Right lung (tissue), 10 donors: ENCODE measurements around the gene STIM1. TPM values are rescaled to one million over a fixed set of nuclear protein-coding genes. Genes with fewer than 3 reads are reported as not detected.
"Not testable (repeated sequence)": the region's sequence is repeated elsewhere in the genome, so short reads cannot be mapped to it uniquely, and the experiment has no call there.

ENCODE experiments used
- DNase-seq, 2 donors: peaks; one replicate each; pipeline ENCODE4 v3.0.0-alpha.2; 2013
- long read RNA-seq, 8 donors: transcript quantifications; one replicate each; lab custom pipeline, GENCODE V29; 2026
- polyA plus RNA-seq, 5 donors: library from polyadenylated mRNA; unstranded; fragments of 120-200 nt; gene quantifications; one replicate each; pipeline versions ENCODE4 v1.2.1 to v1.2.3, GENCODE V29; 2013; ENCODE audit warnings: inconsistent platforms in 1 of 5, low replicate concordance in 1 of 5; ENCODE audit not compliant: insufficient read length in 5 of 5, insufficient read depth in 1 of 5

Gene STIM1
- polyA plus RNA-seq: 10 to 100 TPM; 38.6 to 51.9 (median 41.6) TPM
- long read RNA-seq, donor 1, full-length matches to known transcripts: 5 of 5 reads
- long read RNA-seq, donor 1, partial matches to known transcripts: 0 of 5 reads
- long read RNA-seq, donor 1, other reads (novel, unspliced or antisense): 0 of 5 reads
- long read RNA-seq, donor 2, full-length matches to known transcripts: 4 of 4 reads
- long read RNA-seq, donor 2, partial matches to known transcripts: 0 of 4 reads
- long read RNA-seq, donor 2, other reads (novel, unspliced or antisense): 0 of 4 reads
- long read RNA-seq, donor 3, full-length matches to known transcripts: 6 of 6 reads
- long read RNA-seq, donor 3, partial matches to known transcripts: 0 of 6 reads
- long read RNA-seq, donor 3, other reads (novel, unspliced or antisense): 0 of 6 reads
- long read RNA-seq, donor 4, full-length matches to known transcripts: 4 of 4 reads
- long read RNA-seq, donor 4, partial matches to known transcripts: 0 of 4 reads
- long read RNA-seq, donor 4, other reads (novel, unspliced or antisense): 0 of 4 reads
- long read RNA-seq, donor 5, partial matches to known transcripts: 0 of 4 reads
- long read RNA-seq, donor 5, other reads (novel, unspliced or antisense): 0 of 4 reads
- long read RNA-seq, donor 6, full-length matches to known transcripts: 9 of 9 reads
- long read RNA-seq, donor 6, partial matches to known transcripts: 0 of 9 reads
- long read RNA-seq, donor 6, other reads (novel, unspliced or antisense): 0 of 9 reads
- long read RNA-seq, donor 7, full-length matches to known transcripts: 4 of 4 reads
- long read RNA-seq, donor 7, partial matches to known transcripts: 0 of 4 reads
- long read RNA-seq, donor 7, other reads (novel, unspliced or antisense): 0 of 4 reads
- long read RNA-seq, donor 8, full-length matches to known transcripts: 4 of 4 reads
- long read RNA-seq, donor 8, partial matches to known transcripts: 0 of 4 reads
- long read RNA-seq, donor 8, other reads (novel, unspliced or antisense): 0 of 4 reads

DNA sequence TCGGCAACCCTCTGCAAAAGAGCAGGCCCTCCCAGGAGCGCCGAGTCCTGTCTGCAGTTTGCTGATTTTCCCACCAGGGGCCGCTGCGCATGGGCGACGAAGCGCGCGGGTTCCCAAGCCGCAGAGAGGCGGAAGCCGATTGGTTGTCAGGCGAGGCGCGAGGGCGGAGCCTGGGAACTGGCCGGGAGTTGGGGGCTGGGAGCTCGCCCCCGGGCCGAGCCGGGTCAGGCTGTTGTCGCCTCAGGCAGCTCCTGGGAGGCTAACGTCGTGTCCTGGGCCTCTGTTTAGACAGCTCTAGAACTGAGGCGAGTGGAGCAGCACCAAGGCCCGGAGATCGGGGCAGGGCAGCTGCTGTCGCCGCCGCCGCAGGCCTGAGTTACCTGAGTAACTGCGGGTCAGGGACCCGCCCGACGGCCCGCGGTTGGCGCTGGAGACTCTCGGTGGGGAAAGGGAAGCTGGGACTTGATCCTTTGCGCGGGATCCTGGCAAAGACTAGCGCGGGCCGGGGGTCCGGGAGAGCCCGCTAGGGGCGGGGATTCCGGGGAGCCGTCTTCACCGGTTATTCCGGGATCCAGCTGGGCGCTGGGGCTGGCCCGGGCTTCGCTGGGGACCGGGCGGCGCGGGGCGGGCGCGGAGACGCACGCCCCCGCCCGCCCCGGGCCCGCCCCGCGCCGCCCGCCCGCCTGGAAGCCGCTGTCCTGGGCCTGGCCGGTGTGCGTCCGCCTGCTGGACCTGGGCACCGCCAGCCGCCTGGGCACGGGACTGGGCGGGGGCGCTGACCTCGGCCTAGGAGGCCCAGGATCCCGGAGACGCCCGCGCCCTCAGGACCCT is at the start of gene STIM1:
Gene STIM1, plus strand, starts transcription at position 688 of the 831 bp plus-strand sequence. CDS start 607 bp downstream, outside the sequence.
- DNase-seq: peak; percentile 93 to 94

DNA sequence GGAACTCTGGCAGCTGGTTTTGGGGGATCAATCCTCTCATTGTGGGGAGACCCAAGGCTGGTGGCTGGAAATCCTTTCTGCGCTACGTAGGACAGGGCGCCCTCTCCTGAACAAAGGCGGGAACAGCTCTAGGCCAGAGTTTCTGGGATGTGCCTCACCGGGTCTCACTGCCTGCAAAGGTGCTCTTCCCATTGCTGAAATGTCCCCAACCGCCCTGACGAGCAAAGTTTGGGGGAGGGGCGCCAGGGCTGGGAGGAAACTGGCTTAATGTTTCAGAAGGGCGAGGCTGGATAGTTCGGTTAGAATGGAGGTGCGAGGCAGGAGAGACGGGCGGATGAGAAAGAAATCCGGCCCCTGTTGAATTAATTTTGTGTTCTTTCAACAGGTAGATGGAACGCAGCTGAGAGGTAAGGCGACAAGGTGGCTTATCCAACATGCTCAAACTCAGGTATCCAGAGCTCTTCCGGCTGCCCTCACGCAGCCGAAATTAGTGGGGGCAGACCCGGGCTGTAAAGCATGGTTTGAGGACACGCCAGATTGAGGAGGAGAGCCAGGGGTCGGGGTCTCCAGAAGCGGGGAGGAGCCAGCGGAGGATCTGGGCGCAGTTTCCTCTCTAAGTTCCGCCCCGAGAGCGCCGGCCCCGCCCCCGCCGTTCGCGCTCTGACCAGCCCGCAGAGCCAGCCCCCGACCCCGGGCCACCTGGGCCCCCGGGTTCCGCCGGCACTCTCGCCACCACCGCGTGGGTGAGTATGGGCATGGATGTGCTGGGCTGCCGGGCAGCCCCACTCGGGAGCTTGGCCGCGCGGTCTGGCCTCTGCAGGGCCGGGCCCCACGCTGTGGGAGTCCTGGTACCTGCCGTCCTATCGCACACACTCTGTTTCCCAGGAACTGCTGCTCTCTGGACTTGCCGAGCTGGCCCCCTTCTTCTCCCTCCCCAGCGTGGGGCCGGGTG is 47.3 kb upstream of the STIM1 start, which contains the start of gene PGAP2:
Gene PGAP2, plus strand, starts transcription at position 652 of the 952 bp plus-strand sequence. CDS start 2,700 bp downstream, outside the sequence.
- peak; percentile 54 to 55 for DNase-seq

DNA sequence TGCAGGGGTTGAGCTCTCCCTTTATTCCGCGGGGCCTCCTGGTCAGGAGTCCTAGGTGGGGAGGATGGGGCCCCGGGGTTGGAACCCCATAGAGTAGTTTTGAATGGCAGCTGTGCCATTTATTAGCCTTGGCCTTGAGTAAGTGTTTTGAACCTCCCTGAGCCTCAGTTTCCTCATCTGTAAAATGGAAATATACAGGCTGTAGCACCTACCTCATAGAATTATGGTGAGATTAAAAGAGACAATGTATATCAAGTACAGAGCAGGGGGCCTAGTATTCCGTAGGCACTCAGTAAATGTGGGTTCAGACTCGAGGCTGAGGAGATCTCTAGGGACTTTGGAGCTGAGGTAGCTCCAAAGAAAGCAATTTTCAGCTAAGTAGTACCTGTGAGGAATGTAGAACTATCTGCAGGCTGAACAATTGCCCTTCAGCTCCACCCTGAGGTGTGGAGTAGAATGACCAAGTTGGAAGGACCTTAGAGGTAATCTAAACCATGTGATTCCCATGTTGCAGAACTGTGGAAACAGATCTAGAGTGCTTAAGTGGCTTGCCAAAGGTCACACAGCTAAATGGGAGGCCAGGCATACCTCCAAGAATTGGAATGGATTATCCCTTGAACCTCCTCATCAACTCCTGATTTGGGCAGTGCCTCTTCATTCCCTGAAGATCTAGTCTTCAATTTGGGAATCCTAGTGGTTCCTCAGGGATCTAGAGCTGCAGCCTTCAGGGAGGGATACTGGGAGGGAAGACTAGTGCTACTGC is 46.4 kb upstream of the STIM1 start:
- DNase-seq: peak in 1 of 2 donors; percentile 17

DNA sequence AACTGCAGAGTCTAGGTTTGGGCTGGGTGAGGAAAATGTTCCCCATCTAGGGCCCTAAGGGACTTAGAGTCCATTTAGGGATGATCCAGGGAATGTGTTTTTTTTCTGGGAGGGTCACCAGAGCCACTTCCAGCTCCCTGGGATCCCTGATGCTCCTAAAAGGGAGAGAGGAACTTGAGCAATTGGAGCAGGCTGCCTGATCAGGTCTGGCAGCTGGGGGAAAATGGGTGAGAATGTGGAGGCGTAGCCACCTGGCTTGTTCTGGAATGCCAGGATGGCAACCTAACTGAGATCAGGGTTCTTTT is 45.9 kb upstream of the STIM1 start:
- DNase-seq: no peak

DNA sequence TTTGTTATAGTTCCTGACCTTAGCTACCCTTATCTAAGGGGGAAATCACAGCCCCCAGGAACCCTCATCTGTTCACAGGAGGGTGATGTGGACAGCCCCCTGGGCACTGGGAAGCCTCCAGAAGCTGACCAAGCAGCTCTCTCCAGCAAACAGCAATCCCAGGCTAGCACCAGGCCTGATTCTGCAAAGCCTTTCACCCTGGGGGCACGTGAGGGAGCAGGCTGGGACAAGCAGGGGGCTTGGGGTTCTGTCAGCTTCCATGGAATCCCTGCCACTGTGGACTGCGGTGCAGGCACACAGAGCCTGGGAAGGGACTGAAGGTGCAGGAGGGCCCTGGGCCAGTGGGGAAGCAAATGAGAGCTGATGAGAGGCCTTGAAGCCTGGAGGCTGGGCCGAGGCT is 45.0 kb upstream of the STIM1 start:
- no peak for DNase-seq

DNA sequence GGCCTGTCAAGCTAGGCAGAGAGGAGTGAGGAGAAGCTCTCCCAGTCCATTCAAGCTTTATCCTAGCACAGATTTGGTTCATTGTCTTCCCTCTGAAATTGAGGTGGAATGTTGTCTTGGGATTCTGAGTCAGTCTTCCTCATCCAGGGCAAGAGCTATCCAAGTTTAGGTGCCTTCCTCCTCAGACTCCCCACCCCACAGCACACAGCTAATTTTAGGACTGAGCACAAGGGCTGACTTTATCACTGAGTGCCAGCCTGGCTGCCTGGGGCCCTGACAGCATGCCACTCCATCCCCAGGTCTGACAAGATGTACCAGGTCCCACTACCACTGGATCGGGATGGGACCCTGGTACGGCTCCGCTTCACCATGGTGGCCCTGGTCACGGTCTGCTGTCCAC is 44.5 kb upstream of the STIM1 start:
- DNase-seq: no peak

DNA sequence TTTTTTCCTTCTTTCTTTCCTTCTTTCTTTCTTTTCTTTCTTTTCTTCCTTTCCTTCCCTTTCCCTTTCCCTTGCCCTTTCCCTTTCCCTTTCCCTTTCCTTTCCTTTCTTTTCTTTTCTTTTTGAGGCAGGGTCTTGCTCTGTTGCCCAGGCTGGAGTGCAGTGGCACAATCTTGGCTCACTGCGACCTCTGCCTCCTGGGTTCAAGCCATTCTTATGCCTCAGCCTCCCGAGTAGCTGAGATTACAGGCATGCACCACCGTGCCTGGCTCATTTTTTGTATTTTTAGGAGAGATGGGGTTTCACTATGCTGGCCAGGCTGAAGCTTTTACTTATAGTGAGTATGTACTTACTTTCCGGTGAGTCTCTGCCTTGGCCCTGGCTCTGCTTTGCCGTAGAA is 40.6 kb upstream of the STIM1 start:
- not testable (repeated sequence) for DNase-seq

DNA sequence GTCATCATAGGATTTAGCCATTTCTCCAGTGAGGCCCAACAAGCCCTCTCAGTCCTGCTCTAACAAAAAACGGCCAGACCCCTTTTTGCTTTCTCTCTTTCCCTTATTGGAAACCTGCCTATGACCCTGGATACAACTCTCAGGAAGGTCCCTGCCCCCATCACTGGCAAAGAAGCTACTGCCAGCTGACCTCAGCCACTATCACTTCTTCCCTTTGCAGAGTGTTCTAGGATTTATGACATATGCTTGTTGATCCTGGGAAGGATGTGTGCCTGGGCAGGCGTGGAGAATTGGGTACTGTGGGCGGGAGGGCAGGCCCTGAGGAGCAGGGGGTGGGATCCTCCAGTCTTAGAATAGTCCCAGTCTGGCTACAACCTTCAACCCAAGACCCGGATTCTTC is 39.6 kb upstream of the STIM1 start:
- DNase-seq: peak in 1 of 2 donors; percentile 62

DNA sequence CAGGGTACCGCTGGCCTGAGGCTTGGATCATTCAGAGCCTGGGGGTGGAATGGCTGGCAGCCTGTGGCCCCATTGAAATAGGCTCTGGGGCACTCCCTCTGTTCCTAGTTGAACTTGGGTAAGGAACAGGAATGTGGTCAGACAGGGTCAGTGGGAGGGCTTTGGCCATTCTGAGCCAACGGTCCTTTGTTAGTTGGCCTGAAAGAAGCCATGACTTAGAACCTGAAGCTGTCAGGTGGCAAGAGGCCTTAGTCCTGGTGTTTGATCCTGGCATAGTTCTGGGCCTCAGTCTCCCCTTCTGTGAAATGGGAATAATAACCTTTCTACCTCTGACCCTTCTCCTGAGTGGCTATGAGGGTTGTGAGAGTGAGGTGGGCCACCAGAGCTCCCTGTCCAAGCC is 38.8 kb upstream of the STIM1 start:
- no peak for DNase-seq

DNA sequence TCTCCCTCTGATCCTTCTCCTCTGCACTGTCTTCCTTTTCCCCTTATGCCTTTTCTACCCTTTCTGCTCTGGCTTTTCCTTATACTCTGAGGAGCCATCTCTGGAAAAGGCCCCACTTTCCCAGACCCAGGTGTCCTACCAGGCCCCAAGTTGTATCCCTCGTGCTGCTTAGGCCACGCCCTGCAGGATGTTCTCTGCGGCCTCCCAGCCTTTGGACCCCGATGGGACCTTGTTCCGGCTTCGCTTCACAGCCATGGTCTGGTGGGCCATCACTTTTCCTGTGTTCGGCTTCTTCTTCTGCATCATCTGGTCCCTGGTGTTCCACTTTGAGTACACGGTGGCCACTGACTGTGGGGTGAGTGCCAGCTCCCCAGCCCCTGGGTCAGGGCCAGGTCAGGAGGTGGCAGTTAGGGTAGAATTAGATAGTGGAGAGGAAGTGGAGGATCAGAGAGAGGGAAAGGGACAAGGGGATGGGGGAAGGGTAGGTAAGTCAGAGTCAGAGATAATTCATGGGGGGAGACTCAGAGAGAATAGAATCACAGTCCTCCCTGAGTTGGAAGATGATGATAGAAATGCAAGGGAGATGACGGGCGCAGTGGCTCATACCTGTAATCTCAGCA is 38.2 kb upstream of the STIM1 start:
- no peak for DNase-seq

DNA sequence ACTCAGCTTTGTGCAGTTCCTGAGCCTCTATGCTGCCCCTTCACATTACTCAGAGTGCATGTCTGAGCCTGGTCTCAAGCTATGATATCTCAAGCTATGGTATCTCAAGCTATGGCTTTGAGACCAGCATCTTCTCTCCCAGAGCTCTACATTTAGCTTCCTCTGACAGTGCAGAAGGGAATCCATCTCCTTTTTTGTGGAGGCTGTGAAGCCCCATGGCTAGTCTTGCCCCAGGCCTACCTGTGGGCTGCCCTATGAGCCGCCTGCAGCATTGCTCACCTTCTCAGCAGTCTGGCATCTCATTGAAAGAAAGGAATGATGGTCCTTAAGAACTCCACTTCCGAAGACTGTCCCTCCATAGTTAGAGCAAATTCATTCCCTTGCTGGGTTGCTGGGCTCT is 34.5 kb upstream of the STIM1 start:
- DNase-seq: no peak

DNA sequence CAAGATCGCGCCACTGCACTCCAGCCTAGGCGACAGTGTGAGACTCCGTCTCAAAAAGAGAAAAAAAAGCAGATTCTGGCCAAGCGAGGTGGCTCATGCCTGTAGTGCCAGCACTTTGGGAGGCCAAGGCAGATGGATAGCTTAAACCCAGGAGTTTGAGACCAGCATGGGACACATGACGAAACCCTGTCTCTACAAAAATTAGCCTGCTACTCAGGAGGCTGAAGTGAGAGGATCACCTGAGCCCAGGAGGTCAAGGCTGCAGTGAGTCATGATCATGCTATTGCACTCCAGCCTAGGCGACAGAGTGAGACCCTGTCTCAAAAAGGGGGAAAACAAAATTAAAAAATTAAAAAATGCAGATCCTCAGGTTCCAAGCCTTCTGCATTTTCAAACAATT is 33.2 kb upstream of the STIM1 start:
- no peak for DNase-seq

DNA sequence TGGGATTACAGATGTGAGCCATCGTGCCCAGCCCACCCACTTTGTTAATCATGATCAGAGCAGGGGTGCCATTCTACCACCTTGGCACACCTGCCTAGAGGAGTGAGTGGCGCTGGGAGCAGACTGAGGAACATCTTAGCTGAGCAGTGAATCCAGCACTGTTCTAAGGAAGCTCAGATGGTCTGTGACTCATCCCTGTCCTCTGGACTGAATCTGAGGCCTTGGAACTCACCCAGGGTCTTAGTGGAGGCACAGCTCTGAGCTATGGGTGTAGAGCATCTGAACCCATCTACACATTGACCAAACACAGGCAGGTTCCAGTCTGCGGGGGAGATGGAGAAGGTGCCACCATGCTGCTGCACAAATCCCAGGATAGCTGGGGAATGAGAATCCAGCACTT is 32.2 kb upstream of the STIM1 start:
- DNase-seq: no peak

DNA sequence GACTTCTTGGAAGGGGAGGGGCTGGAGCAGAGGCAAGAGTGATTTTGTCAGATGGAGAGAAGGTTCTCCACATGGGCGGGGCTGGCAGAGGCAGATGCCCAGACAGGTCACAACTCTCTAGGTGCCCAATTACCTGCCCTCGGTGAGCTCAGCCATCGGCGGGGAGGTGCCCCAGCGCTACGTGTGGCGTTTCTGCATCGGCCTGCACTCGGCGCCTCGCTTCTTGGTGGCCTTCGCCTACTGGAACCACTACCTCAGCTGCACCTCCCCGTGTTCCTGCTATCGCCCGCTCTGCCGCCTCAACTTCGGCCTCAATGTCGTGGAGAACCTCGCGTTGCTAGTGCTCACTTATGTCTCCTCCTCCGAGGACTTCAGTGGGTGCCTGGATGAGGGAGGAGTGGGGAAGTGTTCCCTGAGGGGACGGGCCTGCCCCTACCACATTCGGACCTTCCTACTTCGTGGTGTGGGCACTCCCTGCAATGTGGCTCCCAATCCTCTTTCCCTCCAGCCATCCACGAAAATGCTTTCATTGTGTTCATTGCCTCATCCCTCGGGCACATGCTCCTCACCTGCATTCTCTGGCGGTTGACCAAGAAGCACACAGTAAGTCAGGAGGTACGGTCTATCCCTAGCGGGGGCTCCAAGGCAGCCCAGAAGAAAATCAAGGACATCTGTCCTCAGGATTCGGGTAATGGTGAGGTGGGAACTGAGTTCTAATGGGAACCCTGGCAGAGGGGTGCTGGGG is 31.5 kb upstream of the STIM1 start:
- DNase-seq: no peak

DNA sequence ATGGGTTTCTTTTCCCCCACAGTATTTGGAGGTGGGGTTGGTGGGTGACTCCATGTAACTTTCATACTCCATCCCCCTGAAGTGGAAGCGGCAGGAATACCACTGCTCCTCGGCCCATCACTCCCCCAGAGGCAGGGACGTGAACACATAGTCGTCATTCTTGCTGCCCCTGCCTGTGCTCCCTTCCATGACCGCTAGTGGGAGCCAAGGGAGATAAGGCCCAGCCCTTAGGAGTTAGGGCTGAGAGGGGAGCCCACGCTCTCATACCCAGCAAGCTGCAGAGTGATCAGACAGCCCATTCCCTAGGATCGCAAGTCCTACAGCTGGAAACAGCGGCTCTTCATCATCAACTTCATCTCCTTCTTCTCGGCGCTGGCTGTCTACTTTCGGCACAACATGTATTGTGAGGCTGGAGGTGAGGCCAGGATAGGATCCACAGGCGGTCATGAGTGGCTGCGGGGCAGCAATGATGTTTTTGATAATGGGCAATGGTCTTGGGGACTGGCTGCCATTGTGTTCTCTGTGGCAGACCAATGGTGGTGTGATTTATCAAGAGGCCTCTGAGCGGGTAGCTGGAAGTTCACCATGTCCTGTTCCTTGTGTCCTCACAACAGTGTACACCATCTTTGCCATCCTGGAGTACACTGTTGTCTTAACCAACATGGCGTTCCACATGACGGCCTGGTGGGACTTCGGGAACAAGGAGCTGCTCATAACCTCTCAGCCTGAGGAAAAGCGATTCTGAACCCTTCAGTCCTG is 30.6 kb upstream of the STIM1 start:
- no peak for DNase-seq

DNA sequence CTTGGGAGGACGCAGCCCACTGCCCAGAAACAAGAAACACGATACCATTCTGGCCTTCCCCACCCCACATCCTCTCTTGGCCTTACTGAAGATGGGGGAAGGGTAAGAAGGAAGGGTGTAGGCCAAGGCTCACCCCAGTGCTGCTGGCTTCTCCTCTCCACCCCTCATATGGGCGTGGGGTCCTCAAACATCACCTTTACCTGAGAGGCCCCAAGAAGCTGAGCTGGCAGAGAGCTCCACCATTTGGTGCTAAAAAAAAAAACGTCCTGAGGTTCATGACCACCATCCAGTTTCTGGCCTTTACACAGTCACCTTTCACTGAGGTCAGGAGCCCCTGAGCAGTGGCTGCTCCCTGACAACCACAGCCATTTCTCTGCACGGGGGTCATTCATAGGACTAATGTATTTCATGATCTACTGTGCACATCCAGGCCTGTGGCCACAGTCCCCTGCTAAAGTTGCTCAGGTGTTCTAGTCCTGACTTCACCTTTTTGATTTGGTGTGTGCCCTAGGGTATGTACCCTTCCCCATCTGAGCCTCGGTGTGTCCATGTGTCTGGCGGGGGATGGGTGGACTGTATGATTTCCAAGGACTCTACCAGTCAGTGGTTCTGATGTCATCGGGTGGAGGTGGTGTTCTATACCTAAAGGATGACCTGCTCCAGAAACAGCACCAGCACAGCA is 29.9 kb upstream of the STIM1 start:
- DNase-seq: no peak

DNA sequence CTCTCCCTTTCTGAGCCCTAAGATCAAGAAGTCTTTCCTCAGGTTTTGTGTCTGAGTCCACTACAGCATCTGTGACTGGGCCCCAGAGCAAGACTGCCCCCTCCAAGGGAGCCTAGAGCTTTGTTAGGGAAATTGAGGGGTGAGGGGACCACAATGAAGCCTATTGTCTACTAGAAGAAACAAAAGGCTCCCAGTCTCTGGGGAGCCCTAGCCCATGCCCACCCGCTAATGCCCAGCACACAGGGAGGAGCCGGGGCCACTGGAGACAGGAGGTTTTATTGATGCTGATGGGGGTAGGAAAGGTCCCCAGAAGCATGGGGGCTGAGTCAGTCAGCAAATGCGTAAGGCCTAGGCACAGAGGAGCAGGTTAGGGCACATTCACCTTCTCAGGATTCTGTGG is 28.7 kb upstream of the STIM1 start:
- no peak for DNase-seq
